Cardiac muscle cell (in vitro differentiated cells and primary cell): ENCODE measurements around the gene SMIM38. TPM values are rescaled to one million over a fixed set of nuclear protein-coding genes. Genes with fewer than 3 reads are reported as not detected.
A peak's percentile ranks its signal among the peaks of the same experiment; 100 is the strongest.

Source experiments
- DNase-seq, 2 donors: peaks; one replicate each; pipeline versions ENCODE4 v3.0.0 to v3.0.0-alpha.2; 2010 to 2017; ENCODE audit warnings: low read depth in 1 of 2, low spot score in 1 of 2
- H3K27ac ChIP-seq: fragments of 200-600 bp; sonication (generic); 2 replicates; pipeline ENCODE4 v1.5.1; 2016
- H3K27me3 ChIP-seq: fragments of 200-600 bp; sonication (generic); 2 replicates; pipeline ENCODE4 v1.6.0; 2016; ENCODE audit warnings: control low read depth
- H3K36me3 ChIP-seq: fragments of 200-600 bp; sonication (generic); 2 replicates; pipeline ENCODE4 v1.5.1; 2016; ENCODE audit warnings: control low read depth
- H3K4me1 ChIP-seq: fragments of 200-600 bp; sonication (generic); 2 replicates; pipeline ENCODE4 v1.8.1; 2017; ENCODE audit warnings: low read depth, mild to moderate bottlenecking, mixed run types
- H3K4me3 ChIP-seq: fragments of 200-600 bp; sonication (generic); 2 replicates; pipeline ENCODE4 v1.5.1; 2016; ENCODE audit warnings: mild to moderate bottlenecking
- H3K9me3 ChIP-seq: fragments of 200-600 bp; sonication (generic); 2 replicates; pipeline ENCODE4 v1.5.1; 2017; ENCODE audit warnings: low read depth, mild to moderate bottlenecking, control low read depth
- polyA plus RNA-seq: library from polyadenylated mRNA; unstranded; fragments of >200 nt; fragmentation: Nextera tagmentation; extraction: Ambion mirVana; gene quantifications from 2 replicates; pipeline ENCODE4 v1.2.1, GENCODE V29; 2016
- total RNA-seq: library from RNA; depleted of rRNA; stranded (reverse); fragments of >200 nt; gene quantifications from 2 replicates; pipeline ENCODE4 v1.2.3, GENCODE V29; 2016
- TF ChIP-seq, protein P1 (sequence below): IDR thresholded peaks from 2 replicates; pipeline ENCODE4 v1.5.1; 2012; ENCODE audit warnings: low read depth, mild to moderate bottlenecking, low read length

The SMIM38 gene
- total and polyA plus RNA-seq, 2 experiments from 2014 or later: 0.62 to 5.5 TPM

DNA sequence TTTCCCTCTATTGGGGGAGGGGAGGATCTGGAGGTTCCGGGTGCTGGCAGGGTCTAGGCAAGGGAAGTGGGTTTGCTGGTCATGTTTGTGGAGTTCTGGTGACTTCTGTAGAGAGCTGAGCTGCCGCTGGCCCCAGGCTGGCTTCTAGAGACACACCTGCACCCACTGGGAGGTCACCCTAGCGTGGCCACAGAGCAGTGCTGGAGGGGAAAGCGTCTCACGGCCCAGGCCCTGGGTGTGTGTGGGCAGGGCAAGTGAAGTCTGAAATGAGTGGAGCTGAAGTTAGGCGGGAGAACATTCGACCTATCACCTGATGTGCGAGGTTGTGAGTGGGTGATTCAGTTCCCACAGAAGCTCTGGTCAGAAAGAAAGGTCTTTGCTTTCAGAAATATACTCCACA, 27.9 kb downstream of the SMIM38 start:
- Histone ChIP-seq H3K27me3 (no peaks in the 10 kb centered on the region), H3K36me3 (no peaks in the 10 kb centered on the region), H3K9me3 (no peaks in the 10 kb centered on the region), H3K4me1 (peaks cover 4% of the 10 kb centered on the region), H3K4me3 (no peak overlapping the region), H3K27ac (no peak overlapping the region)
- DNase-seq: no peak
- TF ChIP-seq, protein P1, sequence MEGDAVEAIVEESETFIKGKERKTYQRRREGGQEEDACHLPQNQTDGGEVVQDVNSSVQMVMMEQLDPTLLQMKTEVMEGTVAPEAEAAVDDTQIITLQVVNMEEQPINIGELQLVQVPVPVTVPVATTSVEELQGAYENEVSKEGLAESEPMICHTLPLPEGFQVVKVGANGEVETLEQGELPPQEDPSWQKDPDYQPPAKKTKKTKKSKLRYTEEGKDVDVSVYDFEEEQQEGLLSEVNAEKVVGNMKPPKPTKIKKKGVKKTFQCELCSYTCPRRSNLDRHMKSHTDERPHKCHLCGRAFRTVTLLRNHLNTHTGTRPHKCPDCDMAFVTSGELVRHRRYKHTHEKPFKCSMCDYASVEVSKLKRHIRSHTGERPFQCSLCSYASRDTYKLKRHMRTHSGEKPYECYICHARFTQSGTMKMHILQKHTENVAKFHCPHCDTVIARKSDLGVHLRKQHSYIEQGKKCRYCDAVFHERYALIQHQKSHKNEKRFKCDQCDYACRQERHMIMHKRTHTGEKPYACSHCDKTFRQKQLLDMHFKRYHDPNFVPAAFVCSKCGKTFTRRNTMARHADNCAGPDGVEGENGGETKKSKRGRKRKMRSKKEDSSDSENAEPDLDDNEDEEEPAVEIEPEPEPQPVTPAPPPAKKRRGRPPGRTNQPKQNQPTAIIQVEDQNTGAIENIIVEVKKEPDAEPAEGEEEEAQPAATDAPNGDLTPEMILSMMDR: no peak

DNA sequence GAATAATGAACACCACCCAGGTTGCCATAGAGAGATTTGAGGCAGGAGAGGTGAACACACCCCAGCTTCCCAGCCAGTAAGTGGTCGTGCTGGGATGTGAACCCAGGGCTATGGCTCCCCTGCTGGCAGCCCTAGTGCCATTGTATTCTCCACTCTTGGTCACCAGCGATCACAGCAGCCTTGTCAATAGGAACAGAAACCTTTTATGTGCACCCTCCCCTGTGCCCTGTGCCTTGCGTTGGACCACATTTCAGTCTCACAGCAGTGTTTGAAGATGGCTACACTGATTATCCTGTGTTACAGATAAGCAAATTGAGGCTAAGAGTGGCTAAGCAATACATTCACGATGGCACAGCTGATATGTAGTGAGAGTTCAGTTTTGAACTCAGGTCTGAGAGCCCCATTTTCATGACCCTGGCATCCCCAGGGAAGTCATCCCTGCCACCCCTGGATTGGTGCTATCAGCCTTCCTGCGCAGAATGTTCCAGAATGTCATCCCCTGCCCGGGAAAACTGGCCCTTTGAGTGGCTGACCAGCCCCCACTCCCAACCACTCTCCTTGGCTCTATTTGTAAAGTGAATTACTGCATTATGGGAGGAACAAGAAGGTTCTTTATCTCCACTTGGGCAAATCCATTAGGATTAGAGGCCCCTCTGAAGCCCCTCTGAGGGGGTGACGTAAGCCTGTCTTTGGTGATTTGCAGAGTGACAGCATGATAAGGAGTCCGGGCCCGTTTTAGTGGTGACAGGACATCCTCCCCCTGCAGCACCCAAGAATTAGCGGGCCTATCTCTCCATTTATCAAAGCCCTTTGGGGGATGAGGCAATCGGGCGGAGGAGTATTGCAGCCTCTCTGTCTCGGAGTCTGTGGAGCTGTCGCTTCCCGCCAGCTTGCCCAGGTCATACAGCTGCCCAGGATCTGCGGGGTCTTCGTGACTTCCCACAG, 30.9 kb downstream of the SMIM38 start:
- H3K4me1 ChIP-seq: peaks cover 4% of the 10 kb centered on the region
- no peaks in the 10 kb centered on the region for H3K27me3 ChIP-seq
- no peak overlapping the region for H3K4me3 ChIP-seq
- TF ChIP-seq, protein P1: peak; percentile 13
- no peak overlapping the region for H3K27ac ChIP-seq
- DNase-seq: no peak
- no peaks in the 10 kb centered on the region for H3K36me3 ChIP-seq
- no peaks in the 10 kb centered on the region for H3K9me3 ChIP-seq

DNA sequence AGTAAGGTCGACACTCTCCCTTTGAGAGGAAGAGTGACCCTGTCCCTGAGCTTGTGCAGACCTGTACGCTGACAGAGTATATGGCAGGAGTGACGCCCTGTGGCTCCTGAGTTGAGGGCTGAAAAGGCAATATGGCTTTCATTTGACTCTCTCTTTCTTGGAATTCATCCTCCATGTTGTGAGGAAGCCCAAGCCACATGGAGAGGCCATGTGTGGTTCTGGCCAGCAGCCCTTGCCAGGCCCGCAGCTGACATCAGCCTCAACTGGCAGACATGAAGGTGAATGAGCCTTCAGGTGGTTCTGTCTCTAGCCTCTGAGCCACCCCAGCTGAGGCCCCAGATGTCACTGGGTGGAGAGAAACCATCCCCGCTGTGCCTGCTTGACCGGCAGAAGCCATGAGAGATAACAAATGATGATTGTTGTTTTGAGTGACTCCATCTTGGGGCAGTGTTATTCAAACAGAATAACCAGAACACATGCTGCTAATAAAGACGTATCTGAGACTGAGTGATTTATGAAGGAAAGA, 31.9 kb downstream of the SMIM38 start:
- H3K27me3 ChIP-seq: no peaks in the 10 kb centered on the region
- no peak overlapping the region for H3K27ac ChIP-seq
- DNase-seq: no peak
- TF ChIP-seq, protein P1: no peak
- H3K4me3 ChIP-seq: no peak overlapping the region
- H3K36me3 ChIP-seq: no peaks in the 10 kb centered on the region
- H3K4me1 ChIP-seq: peaks cover 13% of the 10 kb centered on the region
- H3K9me3 ChIP-seq: no peaks in the 10 kb centered on the region

DNA sequence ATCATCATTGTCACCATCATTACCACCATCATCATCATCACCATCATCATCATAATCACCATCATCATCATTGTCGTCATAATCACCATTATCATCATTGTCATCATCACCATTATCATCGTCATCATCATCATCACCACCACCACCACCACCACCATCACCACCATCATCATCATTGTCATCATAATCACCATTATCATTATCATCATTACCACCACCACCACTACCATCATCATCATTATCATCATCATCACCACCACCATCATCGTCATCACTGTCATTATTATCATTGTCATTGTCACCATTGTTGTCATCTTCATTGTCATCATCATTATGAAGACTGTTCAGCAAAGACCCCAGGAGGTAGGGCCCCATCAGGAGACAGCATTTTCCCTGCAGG, 33.3 kb downstream of the SMIM38 start:
- Histone ChIP-seq H3K36me3 (no peaks in the 10 kb centered on the region), H3K9me3 (no peaks in the 10 kb centered on the region), H3K4me3 (no peak overlapping the region), H3K4me1 (peaks cover 21% of the 10 kb centered on the region), H3K27ac (no peak overlapping the region), H3K27me3 (no peaks in the 10 kb centered on the region)
- DNase-seq: no peak
- TF ChIP-seq, protein P1: no peak

DNA sequence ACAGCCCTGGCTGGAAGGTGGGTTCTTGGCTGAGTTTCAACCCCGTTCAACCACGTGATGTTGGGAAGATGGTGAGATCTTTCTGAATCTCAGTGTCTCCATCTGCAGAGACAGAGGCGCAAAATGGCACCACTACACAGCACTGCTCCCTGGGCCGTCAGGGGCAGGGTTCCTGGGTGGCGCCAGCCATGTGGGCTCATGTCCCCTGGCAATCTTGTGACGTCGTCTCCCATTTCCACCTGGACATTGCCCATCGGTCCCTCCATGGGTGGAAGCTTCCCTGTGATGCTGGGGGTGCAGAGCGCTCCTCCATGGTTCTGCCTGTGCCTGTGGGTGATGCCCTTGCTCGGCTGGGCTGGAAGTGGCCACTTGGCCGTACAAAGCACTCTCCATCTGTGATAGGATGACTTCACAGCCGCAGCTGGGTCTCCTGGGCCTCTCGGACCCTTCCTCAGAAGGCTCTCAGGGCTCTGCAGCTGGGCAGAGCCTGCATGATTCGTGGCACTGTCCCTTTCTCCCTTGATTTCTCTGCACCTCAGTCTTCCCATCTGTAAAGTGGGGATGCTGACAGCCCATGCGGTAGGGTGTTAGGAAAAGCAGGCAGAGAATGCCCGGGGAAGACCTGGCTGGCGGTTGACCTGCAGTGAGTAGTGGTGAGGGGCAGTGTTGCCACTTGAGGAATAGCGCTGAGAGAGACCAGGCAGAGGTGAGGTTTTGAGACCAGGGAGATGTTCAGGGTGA, 35.2 kb downstream of the SMIM38 start:
- DNase-seq: no peak
- no peaks in the 10 kb centered on the region for H3K9me3 ChIP-seq
- H3K4me3 ChIP-seq: no peak overlapping the region
- H3K36me3 ChIP-seq: no peaks in the 10 kb centered on the region
- TF ChIP-seq, protein P1: no peak
- no peaks in the 10 kb centered on the region for H3K27me3 ChIP-seq
- H3K27ac ChIP-seq: no peak overlapping the region
- peaks cover 21% of the 10 kb centered on the region for H3K4me1 ChIP-seq
